K562 (cell line): ENCODE data around the gene MTG1. TPM values are rescaled to one million over a fixed set of nuclear protein-coding genes. Genes with fewer than 3 reads are reported as not detected.

Experiments
- ATAC-seq: fragments of 200-7000 bp; cut with Tn5 transposase; 3 replicates; pipeline ENCODE4 v1.9.1; 2020; ENCODE audit warnings: moderate library complexity
- BruUV-seq: library from RNA; stranded (reverse); fragments of 400-500 nt; replicated peaks from 2 replicates; lab custom pipeline; 2021; lab: Mats Ljungman, UMichigan
- CTCF ChIA-PET: fragments of 300-600 bp; formaldehyde crosslinking; extraction: SDS; loops from one replicate; lab custom pipeline; 2021; ENCODE audit warnings: low intra/inter-chr PET ratio; lab: Yijun Ruan, JAX
- POLR2A ChIA-PET: fragments of 300-600, 350-650 bp; sonication (Branson Sonifier 250); formaldehyde crosslinking; extraction: SDS; loops from one replicate; lab custom pipeline; 2021; ENCODE audit warnings: antibody characterized with exemption, inconsistent platforms; lab: Yijun Ruan, JAX
- DNase-seq, 4 experiments: peaks; one replicate each; pipeline versions ENCODE4 v3.0.0 to v3.0.0-alpha.2; 2011 to 2018; ENCODE audit warnings: low spot score in 3 of 4, mixed read lengths in 3 of 4; ENCODE audit errors: extremely low read depth in 1 of 4
- FAIRE-seq: peaks from 2 replicates; lab custom pipeline; 2011; peaks lifted over from hg19 to GRCh38; lab: Jason Lieb, UNC
- H2AFZ ChIP-seq: 2 replicates; pipeline ENCODE4 v1.6.0; 2011; ENCODE audit warnings: low read depth, low read length, control low read depth, inconsistent platforms
- H3K27ac ChIP-seq: fragments of 200-600 bp; 3 replicates; pipeline ENCODE4 v1.8.0; 2011; ENCODE audit warnings: low read depth, mild to moderate bottlenecking, control low read depth, inconsistent platforms, low read length, moderate library complexity, mixed read lengths; ENCODE audit errors: extremely low read depth
- H3K27me3 ChIP-seq, 2 experiments: fragments of 300-600 bp in 1 of 2; 2 replicates in 1 of 2; 3 replicates in 1 of 2; pipeline versions ENCODE4 v1.6.0 to v1.8.0; 2011; ENCODE audit warnings: inconsistent platforms in 2 of 2, low read length in 2 of 2, mild to moderate bottlenecking in 1 of 2, mixed read lengths in 1 of 2, moderate library complexity in 1 of 2; ENCODE audit not compliant: control insufficient read depth in 2 of 2, insufficient read depth in 2 of 2
- H3K36me3 ChIP-seq: fragments of 300-600 bp; 3 replicates; pipeline ENCODE4 v1.8.0; 2011; ENCODE audit warnings: mild to moderate bottlenecking, low read length, inconsistent platforms; ENCODE audit not compliant: control insufficient read depth, insufficient read depth
- H3K4me1 ChIP-seq, 2 experiments: fragments of 200-600 bp in 1 of 2; replicated peaks in 1 of 2; 2 replicates in 1 of 2; 3 replicates in 1 of 2; pipeline versions ENCODE4 v1.5.1 to v1.8.0; 2011; ENCODE audit warnings: inconsistent platforms in 2 of 2, low read length in 2 of 2, mild to moderate bottlenecking in 1 of 2, mixed read lengths in 1 of 2, moderate library complexity in 1 of 2; ENCODE audit not compliant: control insufficient read depth in 2 of 2, insufficient read depth in 2 of 2
- H3K4me2 ChIP-seq: 2 replicates; pipeline ENCODE4 v1.6.1; 2011; ENCODE audit warnings: low read length, control low read depth, inconsistent platforms, mixed read lengths; ENCODE audit not compliant: insufficient read depth
- H3K4me3 ChIP-seq: fragments of 200-600 bp; sonication (generic), shearing (Covaris generic); 2 replicates; pipeline ENCODE4 v1.5.1; 2016; ENCODE audit warnings: control low read depth, inconsistent platforms
- H3K79me2 ChIP-seq: fragments of 200-600 bp; 3 replicates; pipeline ENCODE4 v1.8.0; 2011; ENCODE audit warnings: low read length, inconsistent platforms; ENCODE audit not compliant: control insufficient read depth, insufficient read depth
- H3K9ac ChIP-seq, 2 experiments: 2 replicates each; pipeline versions ENCODE4 v1.6.0 to v1.6.1; 2011; ENCODE audit warnings: low read depth in 2 of 2, low read length in 2 of 2, control low read depth in 1 of 2, inconsistent platforms in 1 of 2, mild to moderate bottlenecking in 1 of 2, mixed read lengths in 1 of 2; ENCODE audit not compliant: insufficient read depth in 1 of 2
- H3K9me1 ChIP-seq: one replicate; pipeline ENCODE4 v1.6.0; 2011; ENCODE audit warnings: inconsistent platforms, mild to moderate bottlenecking, low read length, moderate library complexity; ENCODE audit not compliant: control insufficient read depth, insufficient read depth
- H3K9me3 ChIP-seq: replicated peaks from 2 replicates; pipeline ENCODE4 v1.5.1; 2011; ENCODE audit warnings: low read depth, low read length, inconsistent platforms; ENCODE audit not compliant: control insufficient read depth, insufficient read depth
- H4K20me1 ChIP-seq: replicated peaks from 2 replicates; pipeline ENCODE4 v1.6.1; 2011; ENCODE audit warnings: low read length, inconsistent platforms, mixed read lengths; ENCODE audit not compliant: control insufficient read depth, insufficient read depth
- DLX4 ChIP-seq: fragments of 250-450 bp; sonication (Bioruptor Pico); IDR thresholded peaks from 2 replicates; pipeline ENCODE4 v1.6.1; 2021; ENCODE audit warnings: mild to moderate bottlenecking
- ELK1 ChIP-seq: sonication (generic); formaldehyde crosslinking; IDR thresholded peaks from 2 replicates; pipeline ENCODE4 v1.8.1; 2022; ENCODE audit warnings: missing genetic modification reagents
- POLR2G ChIP-seq: fragments of 200-400 bp; formaldehyde crosslinking; IDR thresholded peaks from 2 replicates; pipeline ENCODE4 v1.6.1; 2017; ENCODE audit warnings: low read depth, mild to moderate bottlenecking, antibody characterized with exemption, low read length, moderate library complexity
- WGBS: fragments of 100-300 bp; shearing (Covaris generic); methylation state at CpG from one replicate; pipeline ENCODE4 v1.1.6; 2016; ENCODE audit warnings: low coverage, mixed read lengths; ENCODE audit not compliant: insufficient coverage; ENCODE audit errors: missing lambda C conversion rate; 5-methylcytosine and 5-hydroxymethylcytosine counted together
- in situ Hi-C: fragments of 300-500 bp; cut with MboI; formaldehyde crosslinking; loops from 4 replicates; pipeline ENCODE4 v1.15.0; 2018; ENCODE audit warnings: inconsistent platforms, mixed read lengths
- intact Hi-C: fragments of 100-400 bp; cut with micrococcal nuclease; formaldehyde crosslinking; loops from 2 replicates; pipeline ENCODE4 v1.14.2; 2022
- polyA plus RNA-seq, 8 experiments: library from polyadenylated mRNA; depleted of rRNA in 4 of 8; stranded (reverse) in 5 of 8; unstranded in 3 of 8; fragments of >200 nt; fragmentation: Nextera tagmentation in 2 of 8; fragmentation: Illumina TruSeq in 1 of 8; extraction: Ambion mirVana in 2 of 8; extraction: Trizol in 1 of 8; gene quantifications; 2 replicates each; pipeline versions ENCODE4 v1.2.1 to v1.2.3, GENCODE V29; 2011 to 2014; ENCODE audit warnings: inconsistent platforms in 1 of 8, missing spikeins in 1 of 8
- total RNA-seq, 7 experiments: library from RNA; depleted of rRNA in 6 of 7; stranded (reverse); fragments of >200 nt in 6 of 7; fragmentation: Illumina TruSeq in 2 of 7; extraction: Trizol in 2 of 7; gene quantifications; 2 replicates each; pipeline versions ENCODE4 v1.2.1 to v1.2.3, GENCODE V29; 2011 to 2021; ENCODE audit warnings: low replicate concordance in 1 of 7

Gene MTG1
- total and polyA plus RNA-seq, 9 of the 15 experiments (the other 6 are each of a cell fraction or from before 2014, with no cell fraction given) = 2.8 to 28.2 (median 15.4) TPM

- H3K36me3 ChIP-seq = no peaks in the 10 kb centered on the region
- WGBS = 90% methylated on average over 16 of the region's 34 CpGs
- intact Hi-C loops (no loop called here), in situ Hi-C loops (no loop called here)
- H3K27me3 ChIP-seq = no peaks in the 10 kb centered on the region
- DNase-seq = no peak
- H3K9me1 ChIP-seq = no peaks in the 10 kb centered on the region
- TF ChIP-seq ELK1 (no peak), POLR2G (peak; percentile 53; the same call in 1 of the 2 replicates), DLX4 (CRISPR knock-in tag) (no peak)
- H3K27ac ChIP-seq = no peak overlapping the region
- ChIA-PET POLR2A (interaction anchor here (1.2 kb wide), 1 partner anchor 19 kb away, joined by 3 read pairs; no protein-coding TSS in a partner anchor), CTCF (no interaction called here)
- no peak overlapping the region for H3K4me3 ChIP-seq
- peak; percentile 28; the same call in 2 of the 3 replicates for ATAC-seq
- H3K9ac ChIP-seq = no peak overlapping the region
- no peak overlapping the region for H2AFZ ChIP-seq
- no peak overlapping the region for H3K4me2 ChIP-seq
- no peaks in the 10 kb centered on the region for H3K4me1 ChIP-seq
- FAIRE-seq = no peak
- no peaks in the 10 kb centered on the region for H3K79me2 ChIP-seq
- H4K20me1 ChIP-seq = no peaks in the 10 kb centered on the region
- BruUV-seq = no TSS peak
- no peaks in the 10 kb centered on the region for H3K9me3 ChIP-seq
Measured at GRCh38 chr10:133419211-133419950, 25.4 kb downstream of the MTG1 start.
